GM12892 (cell line): ENCODE results near the gene ZNHIT1.

Source experiments
- POLR2A ChIP-seq: IDR thresholded peaks from 2 replicates; pipeline ENCODE4 v1.6.1; 2011; ENCODE audit warnings: low read depth, low read length, control low read depth
- POLR2AphosphoS5 ChIP-seq: IDR thresholded peaks from 2 replicates; pipeline ENCODE4 v1.6.1; 2011; ENCODE audit warnings: low read depth, low read length, control low read depth
- TAF1 ChIP-seq: IDR thresholded peaks from 2 replicates; pipeline ENCODE4 v1.6.1; 2011; ENCODE audit warnings: low read depth, mild to moderate bottlenecking, control low read depth, low read length, borderline replicate concordance

DNA sequence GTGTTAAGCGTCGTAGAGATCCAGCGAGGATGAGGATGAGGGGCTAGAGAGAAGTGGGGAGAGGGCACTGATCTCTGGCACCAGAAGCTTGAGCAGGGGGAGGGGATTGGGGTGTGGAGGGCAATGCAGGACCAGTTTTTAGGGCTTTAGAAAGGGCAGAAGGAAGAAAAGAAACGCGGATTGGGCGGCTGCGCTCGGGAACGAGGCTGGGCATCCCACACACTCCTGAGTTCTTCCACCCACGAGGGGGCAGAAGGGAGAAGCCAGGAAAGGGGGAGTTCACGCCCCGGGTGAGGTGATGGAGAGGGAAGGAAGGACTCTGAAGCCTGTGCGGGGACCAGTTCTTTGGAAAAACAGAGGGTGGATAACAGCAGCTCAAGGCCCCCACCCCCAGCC, 46.5 kb upstream of the ZNHIT1 start:
- TF ChIP-seq POLR2A (no peak), TAF1 (no peak), POLR2AphosphoS5 (no peak)
